ENCODE results near the gene RHBDL3.
"Not testable (repeated sequence)": the region's sequence is repeated elsewhere in the genome, so short reads cannot be mapped to it uniquely, and the experiment has no call there.

The RHBDL3 gene

GRCh38 chr17:32350666-32351418, 85.2 kb downstream of the RHBDL3 start:
- DNase-seq (ENCODE audit: extremely low read depth, low read depth), result no peak
- TF ChIP-seq, protein P1, sequence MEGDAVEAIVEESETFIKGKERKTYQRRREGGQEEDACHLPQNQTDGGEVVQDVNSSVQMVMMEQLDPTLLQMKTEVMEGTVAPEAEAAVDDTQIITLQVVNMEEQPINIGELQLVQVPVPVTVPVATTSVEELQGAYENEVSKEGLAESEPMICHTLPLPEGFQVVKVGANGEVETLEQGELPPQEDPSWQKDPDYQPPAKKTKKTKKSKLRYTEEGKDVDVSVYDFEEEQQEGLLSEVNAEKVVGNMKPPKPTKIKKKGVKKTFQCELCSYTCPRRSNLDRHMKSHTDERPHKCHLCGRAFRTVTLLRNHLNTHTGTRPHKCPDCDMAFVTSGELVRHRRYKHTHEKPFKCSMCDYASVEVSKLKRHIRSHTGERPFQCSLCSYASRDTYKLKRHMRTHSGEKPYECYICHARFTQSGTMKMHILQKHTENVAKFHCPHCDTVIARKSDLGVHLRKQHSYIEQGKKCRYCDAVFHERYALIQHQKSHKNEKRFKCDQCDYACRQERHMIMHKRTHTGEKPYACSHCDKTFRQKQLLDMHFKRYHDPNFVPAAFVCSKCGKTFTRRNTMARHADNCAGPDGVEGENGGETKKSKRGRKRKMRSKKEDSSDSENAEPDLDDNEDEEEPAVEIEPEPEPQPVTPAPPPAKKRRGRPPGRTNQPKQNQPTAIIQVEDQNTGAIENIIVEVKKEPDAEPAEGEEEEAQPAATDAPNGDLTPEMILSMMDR (IDR thresholded peaks at IDR 0.05; ENCODE audit: low read depth, low read length), result no peak

DNA sequence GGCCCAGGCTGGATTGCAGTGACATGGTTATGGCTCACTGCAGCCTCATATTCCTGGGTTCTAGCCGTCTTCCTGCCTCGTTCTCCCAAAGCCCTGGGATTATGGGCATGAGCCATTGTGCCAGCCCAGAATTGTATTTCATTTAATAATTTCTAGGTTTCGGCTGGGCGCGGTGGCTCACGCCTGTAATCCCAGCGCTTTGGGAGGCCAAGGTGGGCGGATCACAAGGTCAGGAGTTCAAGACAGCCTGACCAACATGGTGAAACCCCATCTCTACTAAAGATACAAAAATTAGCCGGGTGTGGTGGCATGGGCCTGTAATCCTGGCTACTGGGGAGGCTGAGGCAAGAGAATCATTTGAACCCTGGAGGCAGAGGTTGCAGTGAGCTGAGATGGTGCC, 87.1 kb downstream of the RHBDL3 start:
- DNase-seq (ENCODE audit: extremely low read depth, low read depth), result not testable (repeated sequence)

GRCh38 chr17:32355649-32356377, 90.2 kb downstream of the RHBDL3 start:
- TF ChIP-seq, protein P1 (IDR thresholded peaks at IDR 0.05; ENCODE audit: low read depth, low read length), result no peak
- DNase-seq (ENCODE audit: extremely low read depth, low read depth), result no peak

DNA sequence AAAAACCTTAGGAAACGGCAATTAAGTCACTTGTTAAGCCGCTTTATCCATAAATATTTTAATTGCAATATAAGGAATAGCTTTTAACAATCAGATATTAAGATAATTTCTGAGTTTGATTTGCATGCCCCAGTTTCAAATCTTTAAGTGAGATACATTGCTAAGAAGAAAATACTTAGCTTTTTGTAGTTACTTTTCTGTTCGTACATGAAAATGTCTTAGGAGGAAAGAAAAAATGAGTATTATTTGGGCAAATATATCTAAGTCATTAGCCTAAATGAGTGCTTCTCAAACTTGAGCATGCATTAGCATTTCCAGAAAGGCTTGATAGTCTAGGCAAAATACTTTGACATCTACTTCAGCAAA, 90.7 kb downstream of the RHBDL3 start:
- TF ChIP-seq, protein P1 (IDR thresholded peaks at IDR 0.05; ENCODE audit: low read depth, low read length), result no peak
- no peak for DNase-seq (ENCODE audit: extremely low read depth, low read depth)

GRCh38 chr17:32356750-32357149, 91.1 kb downstream of the RHBDL3 start:
- DNase-seq (ENCODE audit: extremely low read depth, low read depth), result no peak
- TF ChIP-seq, protein P1 (IDR thresholded peaks at IDR 0.05; ENCODE audit: low read depth, low read length), result no peak

GRCh38 chr17:32357615-32358014, 92.0 kb downstream of the RHBDL3 start:
- DNase-seq (ENCODE audit: extremely low read depth, low read depth), result no peak
- TF ChIP-seq, protein P1 (IDR thresholded peaks at IDR 0.05; ENCODE audit: low read depth, low read length), result no peak

DNA sequence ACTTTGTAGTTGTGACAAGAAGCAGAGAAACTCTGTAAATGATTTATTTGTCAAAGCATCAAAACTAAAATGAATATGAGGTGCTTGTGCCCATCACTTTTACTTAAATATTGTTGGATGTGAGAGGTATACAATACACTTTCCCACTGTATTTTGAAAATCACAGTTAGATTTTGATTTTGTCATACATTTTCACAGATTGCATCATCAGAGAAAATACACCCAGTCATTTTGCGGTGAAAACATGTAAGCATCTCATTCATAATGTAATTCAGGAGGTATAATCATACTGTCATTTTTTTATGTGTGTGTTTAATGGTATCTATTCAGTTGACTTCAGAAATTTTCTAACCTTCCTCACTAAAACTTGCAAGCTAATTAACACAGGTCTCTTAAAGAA, 95.6 kb downstream of the RHBDL3 start:
- no peak for DNase-seq (ENCODE audit: extremely low read depth, low read depth)
- TF ChIP-seq, protein P1 (IDR thresholded peaks at IDR 0.05; ENCODE audit: low read depth, low read length), result no peak
